Measurements from ENCODE around the gene DNAH17. TPM values are rescaled to one million over a fixed set of nuclear protein-coding genes. Genes with fewer than 3 reads are reported as not detected.

DNAH17 gene
- total and polyA plus RNA-seq, 2 of the 8 experiments (the other 6 are each of a cell fraction or from before 2014, with no cell fraction given): 0.14 to 0.67 TPM

- no peak overlapping the region for H3K4me2 ChIP-seq (ENCODE audit: insufficient read depth in 1 of 2, low read depth in 2 of 2, low read length in 2 of 2)
- ChIA-PET CTCF (ENCODE audit: partially characterized antibody) (interaction anchor here (1.0 to 5.4 kb wide), 7 partner anchors 8 to 246 kb away, joined by 3 to 92 read pairs (median 6); no protein-coding TSS in a partner anchor), POLR2A (ENCODE audit: partially characterized antibody) (no interaction called here)
- TF ChIP-seq HDAC2 (IDR thresholded peaks at IDR 0.05; ENCODE audit: borderline replicate concordance in 1 of 2, low read depth in 2 of 2, low read length in 2 of 2) (no peak), SIX5 (IDR thresholded peaks at IDR 0.05; ENCODE audit: low read depth, low read length) (no peak), GTF2F1 (IDR thresholded peaks at IDR 0.05; ENCODE audit: borderline replicate concordance, low read depth, low read length) (no peak), POLR2AphosphoS5 (IDR thresholded peaks at IDR 0.05; ENCODE audit: low read depth, low read length) (no peak), POLR2A (IDR thresholded peaks at IDR 0.05; ENCODE audit: control extremely low read depth in 1 of 2, low read depth in 2 of 2, low read length in 2 of 2) (no peak), E2F6 (IDR thresholded peaks at IDR 0.05) (no peak), CTCF (IDR thresholded peaks at IDR 0.05; ENCODE audit: control extremely low read depth in 1 of 3, insufficient read depth in 1 of 3, low read depth in 1 of 3, low read length in 3 of 3) (no peak), SRF (IDR thresholded peaks at IDR 0.05; ENCODE audit: low read depth, low read length) (no peak), NANOG (IDR thresholded peaks at IDR 0.05; ENCODE audit: insufficient read depth, low read depth, low read length, poor library complexity, severe bottlenecking) (no peak)
These were observed 77.3 kb downstream of the DNAH17 start for GRCh38 chr17:78499715-78500540.

More at GRCh38 chr17:78499715-78500540, 77.3 kb downstream of the DNAH17 start:
- H2BK20ac ChIP-seq (ENCODE audit: low read length): no peak overlapping the region
- H3K23me2 ChIP-seq (ENCODE audit: low read depth, low read length): no peaks in the 10 kb centered on the region
- H3K14ac ChIP-seq (ENCODE audit: insufficient read length): no peak overlapping the region
- no peaks in the 10 kb centered on the region for H3K79me1 ChIP-seq (ENCODE audit: low read depth, low read length)
- no peaks in the 10 kb centered on the region for H3K9me3 ChIP-seq (ENCODE audit: insufficient read depth in 2 of 2, low read depth in 1 of 2, low read length in 1 of 2)
- H3K36me3 ChIP-seq (ENCODE audit: control insufficient read depth in 2 of 4, insufficient read depth in 4 of 4, low read length in 3 of 4): no peaks in the 10 kb centered on the region
- no peak overlapping the region for H3K18ac ChIP-seq (ENCODE audit: extremely low read depth, low read length)
- H4K8ac ChIP-seq (ENCODE audit: extremely low read depth, insufficient read depth, low read length): no peak overlapping the region
- no peak overlapping the region for H2BK120ac ChIP-seq (replicated peaks; ENCODE audit: low read depth, low read length)
- no peak for DNase-seq (ENCODE audit: low read depth in 1 of 2, low spot score in 2 of 2)
- H2BK12ac ChIP-seq (ENCODE audit: low read depth, low read length): no peak overlapping the region
- H3K23ac ChIP-seq (ENCODE audit: insufficient read length): no peak overlapping the region
- H2AK5ac ChIP-seq (ENCODE audit: low read depth, low read length): no peak overlapping the region
- no peak overlapping the region for H4K5ac ChIP-seq (ENCODE audit: insufficient read length, low read depth, low read length)
- no peak overlapping the region for H2BK15ac ChIP-seq (ENCODE audit: low read length)
- peaks cover 0 to 11% (median 9%) of the 10 kb centered on the region in 4 experiments; a peak in 6 of 7 replicates for H3K4me1 ChIP-seq (replicated peaks in 1 of 4; ENCODE audit: control insufficient read depth in 3 of 4, insufficient read depth in 4 of 4, low read length in 3 of 4)
- no peak overlapping the region for H3K27ac ChIP-seq (ENCODE audit: low read depth, low read length)
- FAIRE-seq: no peak
- H2AFZ ChIP-seq (ENCODE audit: low read length): no peak overlapping the region
- no peak overlapping the region for H3K56ac ChIP-seq (replicated peaks; ENCODE audit: insufficient read length, low read depth, low read length)
- H3K27me3 ChIP-seq (replicated peaks in 1 of 4; ENCODE audit: control insufficient read depth in 3 of 4, extremely low read depth in 1 of 4, insufficient read depth in 3 of 4, low read length in 3 of 4): no peaks in the 10 kb centered on the region
- H3K9ac ChIP-seq (replicated peaks in 1 of 4; ENCODE audit: extremely low read depth in 1 of 4, low read depth in 3 of 4, low read length in 3 of 4): no peak overlapping the region
- H3K4me3 ChIP-seq (ENCODE audit: extremely low read depth in 1 of 4, insufficient read depth in 2 of 4, low read depth in 3 of 4, low read length in 4 of 4): no peak overlapping the region
- no peak overlapping the region for H4K91ac ChIP-seq (replicated peaks; ENCODE audit: insufficient read length, low read length)
- no peak overlapping the region for H2BK5ac ChIP-seq (ENCODE audit: low read depth, low read length)
- no peak overlapping the region for H3K4ac ChIP-seq (replicated peaks; ENCODE audit: insufficient read length, low read depth, low read length)
- WGBS, 2 experiments (ENCODE audit: extremely low coverage in 1 of 2, insufficient coverage in 1 of 2, insufficient read length in 1 of 2, insufficient replicate concordance in 2 of 2, low coverage in 1 of 2, low lambda C conversion rate in 2 of 2, missing lambda C conversion rate in 1 of 2): 90% methylated on average over 21 of the region's 21 CpGs; no CpG with 5 or more reads in 1 of the 2 experiments
- H4K20me1 ChIP-seq (replicated peaks in 1 of 2; ENCODE audit: control insufficient read depth in 1 of 2, insufficient read depth in 2 of 2, low read length in 2 of 2): no peaks in the 10 kb centered on the region
- H3K79me2 ChIP-seq (ENCODE audit: control insufficient read depth in 1 of 2, insufficient read depth in 2 of 2, low read length in 2 of 2): no peaks in the 10 kb centered on the region
